ENCODE data around the gene MYF6.

DNA sequence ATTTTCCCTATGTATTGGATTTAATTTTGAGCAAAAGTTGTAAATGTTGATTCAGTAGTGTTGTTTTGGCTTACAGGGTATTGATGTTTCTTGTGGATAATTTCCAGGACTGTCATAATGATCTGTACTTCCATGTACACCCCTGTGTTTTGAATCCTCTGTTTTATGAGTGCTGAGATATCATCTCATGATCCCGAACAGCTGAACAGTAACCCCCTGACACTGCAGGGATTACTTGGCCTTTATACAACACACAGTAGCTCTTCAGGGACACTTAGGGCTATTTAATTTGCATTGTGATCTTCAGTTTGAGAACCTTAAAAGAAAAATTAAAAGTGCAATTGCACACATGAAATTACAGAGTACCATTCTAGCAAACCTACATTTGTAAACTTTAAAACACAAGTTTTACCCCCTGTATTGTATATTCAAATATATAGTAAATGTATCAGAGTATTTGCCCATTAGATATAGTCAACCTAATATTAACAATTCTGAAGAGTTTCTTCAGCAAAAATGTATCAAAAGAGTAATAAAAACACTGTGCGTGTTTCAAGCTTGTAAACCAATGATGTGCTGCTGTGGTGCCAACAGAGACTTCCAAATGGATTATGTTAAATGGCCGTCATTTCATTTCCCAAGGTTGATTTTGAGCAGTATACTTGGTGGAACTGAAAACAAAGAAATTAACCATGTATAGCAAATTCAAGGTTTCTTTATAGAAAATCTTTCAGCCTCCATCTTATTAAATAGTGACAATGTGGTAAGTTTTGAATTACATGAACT, 27.9 kb upstream of the MYF6 start:
- TF ChIP-seq MED13 (CRISPR knock-in tag; IDR thresholded peaks at IDR 0.05): no peak
- no peak for TF ChIP-seq CTCF (CRISPR knock-in tag; IDR thresholded peaks at IDR 0.05)
- no peak for TF ChIP-seq RFX5 (IDR thresholded peaks at IDR 0.05; ENCODE audit: low read depth, low read length)
- no peak for TF ChIP-seq TCF12 (IDR thresholded peaks at IDR 0.05)
- no peak for TF ChIP-seq TCF12 (CRISPR knock-in tag; IDR thresholded peaks at IDR 0.05)
- no peak for TF ChIP-seq ZNF570 (CRISPR knock-in tag; IDR thresholded peaks at IDR 0.05; ENCODE audit: borderline replicate concordance)
